ENCODE data around the gene SLC13A2. TPM values are rescaled to one million over a fixed set of nuclear protein-coding genes. Genes with fewer than 3 reads are reported as not detected.

Gene SLC13A2
- total RNA-seq, 1 experiment from 2014 or later: not detected

DNA sequence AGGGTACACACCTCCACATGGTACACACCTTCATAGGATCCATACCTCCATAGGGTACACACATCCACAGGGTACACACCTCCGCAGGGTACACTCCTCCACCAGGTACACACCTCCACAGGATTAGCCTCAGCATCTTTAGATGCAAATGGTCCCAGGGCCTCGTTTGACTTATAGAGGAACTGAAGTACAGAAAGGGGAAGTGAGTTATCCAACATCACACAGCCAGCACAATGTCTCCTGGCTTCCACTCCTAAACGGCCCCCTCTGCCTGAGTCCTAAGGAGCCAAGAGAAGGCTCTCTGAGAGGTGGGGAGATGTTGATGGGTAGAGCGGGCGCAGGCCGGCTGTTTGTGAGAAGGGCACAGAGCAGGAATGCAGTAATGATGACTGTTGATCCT is 44.7 kb downstream of the SLC13A2 start:
- Histone ChIP-seq H3K27me3 (replicated peaks; ENCODE audit: insufficient read depth, low read depth, low read length, poor library complexity) (peaks cover 15% of the 10 kb centered on the region), H3K4me1 (ENCODE audit: insufficient read depth, low read length, poor library complexity, severe bottlenecking) (no peaks in the 10 kb centered on the region), H3K4me3 (ENCODE audit: low read depth, low read length, poor library complexity, severe bottlenecking) (no peak overlapping the region), H3K9me3 (ENCODE audit: low read depth, low read length, poor library complexity, severe bottlenecking) (no peaks in the 10 kb centered on the region), H3K27ac (ENCODE audit: low read depth, low read length, poor library complexity, severe bottlenecking) (no peak overlapping the region), H3K36me3 (ENCODE audit: insufficient read depth, low read length, poor library complexity, severe bottlenecking) (no peaks in the 10 kb centered on the region)
- ChIA-PET CTCF (no interaction called here), POLR2A (ENCODE audit: low non-redundant PET) (no interaction called here)
- intact Hi-C loops (cut with micrococcal nuclease; ENCODE audit: unreplicated experiment): no loop called here
- TF ChIP-seq CTCF (conservative IDR thresholded peaks at IDR 0.05; ENCODE audit: low read depth, low read length): no peak
- no peak for TF ChIP-seq EZH2 (IDR thresholded peaks at IDR 0.05; ENCODE audit: borderline replicate concordance, low read depth, low read length, poor library complexity, severe bottlenecking)
- no peak for DNase-seq (ENCODE audit: low spot score)
- no TSS peak for BruUV-seq (replicated peaks)

GRCh38 chr17:28518578-28518977 is 45.1 kb downstream of the SLC13A2 start:
- Histone ChIP-seq H3K36me3 (ENCODE audit: insufficient read depth, low read length, poor library complexity, severe bottlenecking) (no peaks in the 10 kb centered on the region), H3K27me3 (replicated peaks; ENCODE audit: insufficient read depth, low read depth, low read length, poor library complexity) (peaks cover 11% of the 10 kb centered on the region), H3K27ac (ENCODE audit: low read depth, low read length, poor library complexity, severe bottlenecking) (no peak overlapping the region), H3K9me3 (ENCODE audit: low read depth, low read length, poor library complexity, severe bottlenecking) (no peaks in the 10 kb centered on the region), H3K4me1 (ENCODE audit: insufficient read depth, low read length, poor library complexity, severe bottlenecking) (no peaks in the 10 kb centered on the region), H3K4me3 (ENCODE audit: low read depth, low read length, poor library complexity, severe bottlenecking) (no peak overlapping the region)
- BruUV-seq (replicated peaks): no TSS peak
- ChIA-PET POLR2A (ENCODE audit: low non-redundant PET) (no interaction called here), CTCF (no interaction called here)
- no peak for TF ChIP-seq CTCF (conservative IDR thresholded peaks at IDR 0.05; ENCODE audit: low read depth, low read length)
- no peak for TF ChIP-seq EZH2 (IDR thresholded peaks at IDR 0.05; ENCODE audit: borderline replicate concordance, low read depth, low read length, poor library complexity, severe bottlenecking)
- DNase-seq (ENCODE audit: low spot score): no peak
- intact Hi-C loops (cut with micrococcal nuclease; ENCODE audit: unreplicated experiment): no loop called here

- intact Hi-C loops (cut with micrococcal nuclease; ENCODE audit: unreplicated experiment): no loop called here
- peaks cover 4% of the 10 kb centered on the region for H3K27me3 ChIP-seq (replicated peaks; ENCODE audit: insufficient read depth, low read depth, low read length, poor library complexity)
- no peaks in the 10 kb centered on the region for H3K36me3 ChIP-seq (ENCODE audit: insufficient read depth, low read length, poor library complexity, severe bottlenecking)
- no peaks in the 10 kb centered on the region for H3K9me3 ChIP-seq (ENCODE audit: low read depth, low read length, poor library complexity, severe bottlenecking)
- no TSS peak for BruUV-seq (replicated peaks)
- no peak for DNase-seq (ENCODE audit: low spot score)
- ChIA-PET CTCF (no interaction called here), POLR2A (ENCODE audit: low non-redundant PET) (no interaction called here)
- no peak overlapping the region for H3K4me3 ChIP-seq (ENCODE audit: low read depth, low read length, poor library complexity, severe bottlenecking)
- TF ChIP-seq EZH2 (IDR thresholded peaks at IDR 0.05; ENCODE audit: borderline replicate concordance, low read depth, low read length, poor library complexity, severe bottlenecking): no peak
- no peak for TF ChIP-seq CTCF (conservative IDR thresholded peaks at IDR 0.05; ENCODE audit: low read depth, low read length)
- no peaks in the 10 kb centered on the region for H3K4me1 ChIP-seq (ENCODE audit: insufficient read depth, low read length, poor library complexity, severe bottlenecking)
- no peak overlapping the region for H3K27ac ChIP-seq (ENCODE audit: low read depth, low read length, poor library complexity, severe bottlenecking)
These were observed 45.8 kb downstream of the SLC13A2 start for GRCh38 chr17:28519236-28519635.

Measured in A673 (cell line).